Cardiac muscle cell (in vitro differentiated cells and primary cell): ENCODE data around the gene GLA. TPM values are rescaled to one million over a fixed set of nuclear protein-coding genes. Genes with fewer than 3 reads are reported as not detected.
A peak's percentile ranks its signal among the peaks of the same experiment; 100 is the strongest.

Source experiments
- DNase-seq, 2 donors: peaks; one replicate each; pipeline versions ENCODE4 v3.0.0 to v3.0.0-alpha.2; 2010 to 2017; ENCODE audit warnings: low read depth in 1 of 2, low spot score in 1 of 2
- H3K27ac ChIP-seq: fragments of 200-600 bp; sonication (generic); 2 replicates; pipeline ENCODE4 v1.5.1; 2016
- H3K27me3 ChIP-seq: fragments of 200-600 bp; sonication (generic); 2 replicates; pipeline ENCODE4 v1.6.0; 2016; ENCODE audit warnings: control low read depth
- H3K36me3 ChIP-seq: fragments of 200-600 bp; sonication (generic); 2 replicates; pipeline ENCODE4 v1.5.1; 2016; ENCODE audit warnings: control low read depth
- H3K4me1 ChIP-seq: fragments of 200-600 bp; sonication (generic); 2 replicates; pipeline ENCODE4 v1.8.1; 2017; ENCODE audit warnings: low read depth, mild to moderate bottlenecking, mixed run types
- H3K4me3 ChIP-seq: fragments of 200-600 bp; sonication (generic); 2 replicates; pipeline ENCODE4 v1.5.1; 2016; ENCODE audit warnings: mild to moderate bottlenecking
- H3K9me3 ChIP-seq: fragments of 200-600 bp; sonication (generic); 2 replicates; pipeline ENCODE4 v1.5.1; 2017; ENCODE audit warnings: low read depth, mild to moderate bottlenecking, control low read depth
- polyA plus RNA-seq: library from polyadenylated mRNA; unstranded; fragments of >200 nt; fragmentation: Nextera tagmentation; extraction: Ambion mirVana; gene quantifications from 2 replicates; pipeline ENCODE4 v1.2.1, GENCODE V29; 2016
- total RNA-seq: library from RNA; depleted of rRNA; stranded (reverse); fragments of >200 nt; gene quantifications from 2 replicates; pipeline ENCODE4 v1.2.3, GENCODE V29; 2016
- TF ChIP-seq, protein P1 (sequence below): IDR thresholded peaks from 2 replicates; pipeline ENCODE4 v1.5.1; 2012; ENCODE audit warnings: low read depth, mild to moderate bottlenecking, low read length

The GLA gene
- total and polyA plus RNA-seq, 2 experiments from 2014 or later = 12.0 to 20.9 TPM

DNA sequence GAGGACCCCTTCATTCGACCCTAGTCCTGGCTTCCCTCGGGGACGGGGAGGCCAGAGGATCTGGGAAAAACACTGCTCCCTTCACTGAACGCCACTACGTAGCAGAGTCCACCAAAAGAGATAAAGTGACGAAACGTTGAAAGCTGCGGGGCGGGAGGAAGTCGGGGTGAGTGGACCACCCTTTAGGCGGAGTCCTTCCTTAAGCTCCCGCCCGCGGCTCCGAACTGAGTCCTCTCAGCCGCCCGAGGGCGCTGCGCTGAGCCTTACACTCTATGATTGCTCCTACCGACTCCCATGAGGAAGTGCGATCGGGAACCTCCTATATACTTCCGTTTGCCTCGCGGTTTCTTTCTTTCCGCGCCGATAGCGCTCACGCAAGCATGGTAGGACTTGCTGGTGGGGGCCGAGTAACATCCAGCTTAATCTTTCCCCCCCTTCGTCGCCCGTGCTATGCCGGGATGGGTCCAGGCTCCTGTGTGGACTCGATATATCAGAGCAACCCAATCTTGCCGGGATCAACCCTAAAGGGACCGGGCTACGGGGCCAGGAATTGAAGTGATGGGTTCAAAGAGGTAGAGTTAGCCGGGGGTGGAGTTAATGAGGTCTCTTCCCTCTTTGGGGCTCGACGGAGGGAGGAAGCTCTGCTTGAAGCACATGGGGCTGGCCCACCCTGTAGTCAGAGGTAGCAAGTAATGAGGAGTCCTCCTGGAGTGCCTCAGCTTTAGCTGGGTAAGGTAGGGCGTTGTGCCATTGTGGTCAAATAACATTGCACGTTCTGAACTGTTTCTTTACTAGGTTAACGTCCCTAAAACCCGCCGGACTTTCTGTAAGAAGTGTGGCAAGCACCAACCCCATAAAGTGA lies 16.8 kb downstream of the GLA start, which contains the start of gene RPL36A:
RPL36A (plus strand) TSS at position 348 of the 862 bp plus-strand sequence; CDS start at position 381, 33 bp downstream.
- DNase-seq = peak; percentile 92 to 93
- TF ChIP-seq, protein P1, sequence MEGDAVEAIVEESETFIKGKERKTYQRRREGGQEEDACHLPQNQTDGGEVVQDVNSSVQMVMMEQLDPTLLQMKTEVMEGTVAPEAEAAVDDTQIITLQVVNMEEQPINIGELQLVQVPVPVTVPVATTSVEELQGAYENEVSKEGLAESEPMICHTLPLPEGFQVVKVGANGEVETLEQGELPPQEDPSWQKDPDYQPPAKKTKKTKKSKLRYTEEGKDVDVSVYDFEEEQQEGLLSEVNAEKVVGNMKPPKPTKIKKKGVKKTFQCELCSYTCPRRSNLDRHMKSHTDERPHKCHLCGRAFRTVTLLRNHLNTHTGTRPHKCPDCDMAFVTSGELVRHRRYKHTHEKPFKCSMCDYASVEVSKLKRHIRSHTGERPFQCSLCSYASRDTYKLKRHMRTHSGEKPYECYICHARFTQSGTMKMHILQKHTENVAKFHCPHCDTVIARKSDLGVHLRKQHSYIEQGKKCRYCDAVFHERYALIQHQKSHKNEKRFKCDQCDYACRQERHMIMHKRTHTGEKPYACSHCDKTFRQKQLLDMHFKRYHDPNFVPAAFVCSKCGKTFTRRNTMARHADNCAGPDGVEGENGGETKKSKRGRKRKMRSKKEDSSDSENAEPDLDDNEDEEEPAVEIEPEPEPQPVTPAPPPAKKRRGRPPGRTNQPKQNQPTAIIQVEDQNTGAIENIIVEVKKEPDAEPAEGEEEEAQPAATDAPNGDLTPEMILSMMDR = peak; percentile 79
- Histone ChIP-seq H3K9me3 (no peaks in the 10 kb centered on the region), H3K36me3 (peaks cover 6% of the 10 kb centered on the region), H3K4me3 (peak within 1 kb of the TSS; percentile 78), H3K4me1 (no peaks in the 10 kb centered on the region), H3K27ac (peak within 1 kb of the TSS; percentile 70), H3K27me3 (no peaks in the 10 kb centered on the region)

DNA sequence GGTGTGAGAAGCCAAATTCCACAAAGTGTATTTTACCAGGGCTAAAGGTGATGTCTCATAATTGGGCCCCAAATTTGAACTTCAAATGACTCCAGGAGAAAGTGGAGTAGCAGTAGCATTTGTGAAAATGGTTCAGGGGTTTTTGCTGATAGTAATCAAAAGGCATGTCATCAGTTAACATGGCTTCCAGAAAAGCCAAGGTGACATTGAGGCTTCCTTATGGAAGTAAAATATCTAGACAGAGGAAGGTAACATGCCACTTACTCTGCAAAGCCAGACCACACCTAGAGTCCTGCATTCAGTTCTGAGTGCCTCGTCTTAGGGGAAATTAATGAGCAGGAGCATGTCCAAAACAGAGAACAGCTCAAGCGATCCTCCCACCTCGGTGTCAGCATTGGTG lies 19.1 kb downstream of the GLA start:
- Histone ChIP-seq H3K4me3 (no peak overlapping the region), H3K36me3 (peaks cover 4% of the 10 kb centered on the region), H3K4me1 (no peaks in the 10 kb centered on the region), H3K9me3 (no peaks in the 10 kb centered on the region), H3K27me3 (no peaks in the 10 kb centered on the region), H3K27ac (no peak overlapping the region)
- TF ChIP-seq, protein P1 = no peak
- no peak for DNase-seq

DNA sequence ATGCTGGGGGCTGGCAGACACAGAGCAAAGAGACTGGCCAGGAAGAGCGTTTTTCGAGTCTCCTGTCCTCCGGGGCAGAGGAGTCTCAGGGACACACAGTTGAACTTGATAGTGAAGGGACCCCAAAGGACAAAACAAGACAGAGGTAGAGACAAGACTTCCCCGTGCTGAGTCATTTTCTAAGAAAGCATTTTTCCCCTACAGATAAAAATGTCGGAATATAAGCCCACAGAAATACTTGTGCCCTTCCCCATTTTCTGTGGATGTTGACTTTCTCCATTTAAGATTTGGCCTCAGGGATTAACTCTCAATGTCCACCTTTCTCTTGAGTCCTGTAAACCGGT lies 21.2 kb downstream of the GLA start:
- no peak overlapping the region for H3K27ac ChIP-seq
- H3K36me3 ChIP-seq = no peaks in the 10 kb centered on the region
- no peak for DNase-seq
- no peaks in the 10 kb centered on the region for H3K4me1 ChIP-seq
- H3K9me3 ChIP-seq = no peaks in the 10 kb centered on the region
- H3K27me3 ChIP-seq = no peaks in the 10 kb centered on the region
- TF ChIP-seq, protein P1 = no peak
- H3K4me3 ChIP-seq = no peak overlapping the region

DNA sequence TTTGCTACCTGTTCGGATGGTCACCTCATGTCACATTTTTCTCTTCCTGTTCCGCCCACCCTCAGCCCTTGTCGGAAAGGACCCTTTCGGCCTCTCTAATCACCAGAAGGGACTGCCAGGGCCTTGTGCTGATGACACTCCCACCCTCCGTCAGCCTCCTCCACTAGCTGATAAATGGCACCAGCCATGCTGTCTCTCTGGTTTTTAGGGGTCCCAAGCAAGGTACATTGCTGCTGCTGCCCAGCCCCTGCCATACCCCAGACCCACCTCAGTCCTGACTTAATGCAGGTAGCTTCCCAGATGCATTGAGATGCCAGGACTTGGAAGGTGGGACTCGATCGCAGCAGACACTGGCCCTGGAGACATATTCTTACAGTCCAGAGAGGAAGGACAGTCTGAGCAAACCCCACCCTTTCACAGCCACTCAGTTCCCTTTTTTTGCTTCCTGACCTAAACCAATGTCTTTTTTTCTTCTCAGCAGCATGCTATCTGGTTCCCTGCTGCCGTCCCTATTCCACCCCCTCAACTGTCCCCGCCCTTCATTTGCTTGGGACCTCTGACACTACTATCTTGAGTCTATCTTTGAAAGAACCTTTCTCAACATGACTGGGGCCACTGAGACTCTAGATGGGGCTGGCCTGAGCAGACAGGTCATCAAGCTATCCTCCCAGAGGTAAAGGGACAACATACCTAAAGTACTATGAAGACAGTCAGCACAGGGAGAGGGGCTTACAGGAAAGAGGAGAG lies 21.8 kb downstream of the GLA start, which contains the start of gene BTK:
BTK (minus strand) TSS at position 397 of the 747 bp plus-strand sequence. CDS start 10,907 bp downstream, outside the sequence.
- Histone ChIP-seq H3K9me3 (no peaks in the 10 kb centered on the region), H3K4me3 (no peak within 1 kb of the TSS), H3K27me3 (no peaks in the 10 kb centered on the region), H3K36me3 (no peaks in the 10 kb centered on the region), H3K27ac (no peak within 1 kb of the TSS), H3K4me1 (no peaks in the 10 kb centered on the region)
- TF ChIP-seq, protein P1 = no peak
- DNase-seq = no peak

DNA sequence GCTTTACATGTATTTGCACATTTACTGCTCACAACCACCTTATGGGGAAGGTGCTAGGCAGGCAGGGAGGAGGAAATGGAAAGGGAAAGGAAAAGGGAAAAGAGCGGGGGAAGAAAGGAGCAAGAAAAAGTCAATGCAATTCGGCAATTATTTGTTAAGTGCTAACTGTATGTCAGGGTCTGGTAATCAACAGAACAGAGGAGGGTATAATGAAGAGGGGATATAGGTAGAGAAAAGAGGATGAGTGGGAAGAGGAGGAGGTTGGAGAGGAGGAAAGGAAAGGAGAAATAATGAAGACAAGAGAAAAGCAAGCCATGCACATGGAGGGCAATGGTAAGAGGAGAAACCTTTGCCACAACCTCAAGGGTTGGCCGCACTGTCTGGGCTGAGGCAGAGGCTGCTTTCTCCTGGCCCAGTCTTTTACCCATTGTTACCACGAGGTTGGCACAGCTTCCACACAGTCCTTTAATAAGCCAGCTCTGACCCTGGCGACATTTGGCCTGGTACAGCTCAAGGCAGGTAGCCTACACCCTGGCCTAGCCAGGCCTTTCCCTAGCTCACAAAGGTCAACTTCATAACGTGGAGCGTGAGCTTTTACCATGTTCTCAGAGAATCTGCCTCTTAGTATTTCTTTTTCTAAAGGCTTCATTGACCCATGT lies 22.6 kb downstream of the GLA start:
- no peaks in the 10 kb centered on the region for H3K9me3 ChIP-seq
- H3K27me3 ChIP-seq = no peaks in the 10 kb centered on the region
- H3K4me3 ChIP-seq = no peak overlapping the region
- DNase-seq = no peak
- no peaks in the 10 kb centered on the region for H3K36me3 ChIP-seq
- H3K27ac ChIP-seq = no peak overlapping the region
- H3K4me1 ChIP-seq = no peaks in the 10 kb centered on the region
- TF ChIP-seq, protein P1 = no peak
